Heart right ventricle (tissue), 16 donors: Measurements from ENCODE around the gene SPATA16. TPM values are rescaled to one million over a fixed set of nuclear protein-coding genes. Genes with fewer than 3 reads are reported as not detected.

Experiments
- ATAC-seq, 8 donors: fragments of 200-7000 bp; cut with Tn5 transposase; one replicate each; pipeline ENCODE4 v1.9.1; 2020; ENCODE audit warnings: mild to moderate bottlenecking in 8 of 8, moderate library complexity in 8 of 8, moderate number of reproducible peaks in 1 of 8
- DNase-seq, 2 donors: peaks; one replicate each; pipeline ENCODE4 v3.0.0-alpha.2; 2020
- H3K27ac ChIP-seq, 10 donors: fragments of 200-600 bp; sonication (generic) in 2 of 10; one replicate each; pipeline versions ENCODE4 v1.5.0 to v1.8.0; 2020 to 2022; ENCODE audit warnings: mild to moderate bottlenecking in 3 of 10
- H3K27me3 ChIP-seq, 7 donors: fragments of 200-600 bp; one replicate each; pipeline ENCODE4 v1.8.0; 2021 to 2022; ENCODE audit warnings: mild to moderate bottlenecking in 2 of 7
- H3K36me3 ChIP-seq, 9 donors: fragments of 200-600 bp; sonication (generic) in 1 of 9; one replicate each; pipeline versions ENCODE4 v1.5.0 to v1.8.0; 2020 to 2022; ENCODE audit warnings: mild to moderate bottlenecking in 2 of 9
- H3K4me1 ChIP-seq, 9 donors: fragments of 200-600 bp; sonication (generic) in 1 of 9; one replicate each; pipeline versions ENCODE4 v1.5.0 to v1.8.0; 2020 to 2022; ENCODE audit warnings: mild to moderate bottlenecking in 4 of 9
- H3K4me3 ChIP-seq, 10 donors: fragments of 200-600 bp; sonication (generic) in 2 of 10; one replicate each; pipeline versions ENCODE4 v1.5.0 to v1.8.0; 2020 to 2022; ENCODE audit warnings: mild to moderate bottlenecking in 7 of 10, moderate library complexity in 2 of 10
- H3K9me3 ChIP-seq, 11 donors: fragments of 200-600 bp in 10 of 11; sonication (generic) in 2 of 11; one replicate each; pipeline versions ENCODE4 v1.5.0 to v1.8.0; 2013 to 2022; ENCODE audit warnings: mild to moderate bottlenecking in 2 of 11, control low read depth in 1 of 11, moderate library complexity in 1 of 11
- WGBS, 2 donors: extraction: QIAGEN DNeasy Blood & Tissue Kit; methylation state at CpG; one replicate each; pipeline ENCODE4 v1.1.7; 2013; ENCODE audit warnings: inconsistent platforms in 1 of 2; 5-methylcytosine and 5-hydroxymethylcytosine counted together
- intact Hi-C, 10 donors: fragments of 100-400 bp; cut with DNase I; formaldehyde crosslinking; loops; one replicate each; pipeline versions ENCODE4 v1.11.1 to v1.14.2; 2022
- polyA plus RNA-seq, 2 donors: library from polyadenylated mRNA; stranded (reverse); fragments of 200-250 nt; gene quantifications; one replicate each; pipeline ENCODE4 v1.2.3, GENCODE V29; 2013
- total RNA-seq, 10 donors: library from RNA; stranded (reverse); fragmentation: NEBNext Ultra II Directional in 3 of 10; extraction: Animal tissue kit (Norgen Biotek cat#: 25700) in 3 of 10; gene quantifications; one replicate each; pipeline versions ENCODE4 v1.2.1 to v1.2.4, GENCODE V29; 2021 to 2023
- TF ChIP-seq, protein P1 (sequence below), 9 donors: fragments of 200-600 bp; sonication (generic) in 2 of 9; IDR thresholded peaks; one replicate each; pipeline versions ENCODE4 v1.5.0 to v1.8.0; 2021 to 2022; ENCODE audit warnings: antibody characterized with exemption in 9 of 9, mild to moderate bottlenecking in 5 of 9, moderate library complexity in 1 of 9
- donor health status: Arrhythmogenic right ventricular cardiomyopathy.
- donor health status: ischemic (EF 13 %, LVEDD 7.1; RV severe dilation, severe dysfunction).
- donor health status: healthy with polysubstance abuse.
- donor health status: DM: no; HTN: yes; CAD: no.
- donor health status: DM: no; HTN: no; CAD: no.
- donor health status: ischemic (EF 25% LVEDD 6.9; RV normal size, moderate dysfunction).
- donor health status: ischemic (EF 25% LVEDD 5.7; RV mildly dilated, moderate dysfunction).
- donor health status: healthy.
- donor health status: DM: yes; HTN: yes; CAD: no.
- donor health status: Ischemic cardiomyopathy.
- donor health status: ischemic (EF 35%, LVEDD 5.7; RV mildly dilated, moderate dysfunction).
- donor health status: nonischemic (EF 11% LVEDD 7.7; RV severe dilation, severe dysfunction).
- donor health status: DM: yes; HTN: yes; CAD: no.
- donor health status: PGD.
- donor health status: ischemic (EF 29% LVEDD 5.4; RV normal size, mild dysfunction).
- donor health status: nonischemic (EF 23%, LVEDD 6.1; RV moderate dilation, normal function).

The SPATA16 gene
- total and polyA plus RNA-seq, 12 donors, result not detected

DNA sequence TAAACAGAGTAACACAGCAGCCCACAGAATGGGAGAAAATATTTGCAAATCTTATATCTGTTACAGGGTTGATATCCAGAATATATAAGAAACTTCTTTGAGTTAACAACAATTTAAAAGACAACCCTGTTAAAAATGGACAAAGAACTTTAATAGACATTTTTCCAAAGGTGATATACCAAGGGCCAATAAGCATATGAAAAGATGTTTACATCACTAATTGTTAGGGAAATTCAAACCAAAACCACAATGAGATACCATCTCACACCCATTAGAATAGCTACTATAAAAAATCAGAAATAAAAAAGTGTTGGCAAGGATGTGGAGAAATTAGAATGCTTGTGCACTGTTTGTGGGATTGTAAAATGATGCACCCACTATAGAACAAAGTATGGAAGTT is 110.8 kb downstream of the SPATA16 start:
- Histone ChIP-seq H3K27ac (no peak overlapping the region), H3K4me3 (no peak overlapping the region), H3K36me3 (no peaks in the 10 kb centered on the region), H3K27me3 (no peaks in the 10 kb centered on the region), H3K4me1 (no peaks in the 10 kb centered on the region), H3K9me3 (no peaks in the 10 kb centered on the region)
- intact Hi-C loops, result no loop called here
- TF ChIP-seq, protein P1, sequence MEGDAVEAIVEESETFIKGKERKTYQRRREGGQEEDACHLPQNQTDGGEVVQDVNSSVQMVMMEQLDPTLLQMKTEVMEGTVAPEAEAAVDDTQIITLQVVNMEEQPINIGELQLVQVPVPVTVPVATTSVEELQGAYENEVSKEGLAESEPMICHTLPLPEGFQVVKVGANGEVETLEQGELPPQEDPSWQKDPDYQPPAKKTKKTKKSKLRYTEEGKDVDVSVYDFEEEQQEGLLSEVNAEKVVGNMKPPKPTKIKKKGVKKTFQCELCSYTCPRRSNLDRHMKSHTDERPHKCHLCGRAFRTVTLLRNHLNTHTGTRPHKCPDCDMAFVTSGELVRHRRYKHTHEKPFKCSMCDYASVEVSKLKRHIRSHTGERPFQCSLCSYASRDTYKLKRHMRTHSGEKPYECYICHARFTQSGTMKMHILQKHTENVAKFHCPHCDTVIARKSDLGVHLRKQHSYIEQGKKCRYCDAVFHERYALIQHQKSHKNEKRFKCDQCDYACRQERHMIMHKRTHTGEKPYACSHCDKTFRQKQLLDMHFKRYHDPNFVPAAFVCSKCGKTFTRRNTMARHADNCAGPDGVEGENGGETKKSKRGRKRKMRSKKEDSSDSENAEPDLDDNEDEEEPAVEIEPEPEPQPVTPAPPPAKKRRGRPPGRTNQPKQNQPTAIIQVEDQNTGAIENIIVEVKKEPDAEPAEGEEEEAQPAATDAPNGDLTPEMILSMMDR (IDR thresholded peaks at IDR 0.05), result no peak
- no peak for ATAC-seq
- DNase-seq, result no peak

DNA sequence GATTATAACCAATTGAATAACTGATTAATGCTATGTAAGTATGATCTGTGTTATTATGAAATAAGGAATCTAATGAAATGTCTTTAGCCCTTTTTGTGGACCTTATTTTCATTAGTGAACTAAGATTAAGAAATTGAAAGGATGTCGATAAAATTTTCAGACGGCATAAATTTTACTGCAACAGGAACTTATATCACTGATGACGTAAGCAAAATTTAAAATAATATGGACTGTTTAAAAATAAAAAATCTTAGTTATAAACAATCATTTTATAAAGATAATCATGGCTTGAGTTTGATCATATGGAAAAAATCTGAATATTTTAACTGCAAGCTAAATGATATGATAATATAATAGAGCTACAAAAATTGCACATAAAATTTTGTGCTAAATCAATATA is 112.7 kb downstream of the SPATA16 start:
- ATAC-seq (no peak), DNase-seq (no peak)
- no peaks in the 10 kb centered on the region for H3K36me3 ChIP-seq
- intact Hi-C loops, result no loop called here
- no peak overlapping the region for H3K4me3 ChIP-seq
- WGBS, 2 donors, result 94 to 95% methylated on average over 3 of the region's 3 CpGs
- no peak overlapping the region for H3K27ac ChIP-seq
- H3K9me3 ChIP-seq, result no peaks in the 10 kb centered on the region
- H3K4me1 ChIP-seq, result no peaks in the 10 kb centered on the region
- TF ChIP-seq, protein P1 (IDR thresholded peaks at IDR 0.05), result no peak
- no peaks in the 10 kb centered on the region for H3K27me3 ChIP-seq

DNA sequence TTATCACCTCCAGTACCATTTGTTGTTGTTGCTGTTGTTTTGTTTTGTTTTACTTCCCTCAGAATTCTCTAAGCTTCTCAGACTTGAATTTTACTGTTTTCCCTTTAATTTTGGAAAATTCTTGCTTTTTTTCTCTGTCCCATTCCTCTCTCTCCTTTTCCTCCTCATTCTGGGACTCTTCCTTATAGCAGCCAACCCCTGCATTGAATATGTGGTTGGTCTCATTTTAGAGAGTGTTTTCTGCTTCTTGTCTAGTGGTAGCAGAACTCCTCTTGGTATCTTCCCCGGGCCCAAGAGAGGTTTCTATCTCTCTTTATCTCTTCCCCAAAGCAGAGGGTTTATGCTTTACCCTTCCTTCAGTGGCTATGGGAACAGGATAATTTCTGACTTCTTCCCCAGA is 113.6 kb downstream of the SPATA16 start:
- intact Hi-C loops, result no loop called here
- 49 to 50% methylated on average over 1 of the region's 1 CpG for WGBS, 2 donors
- TF ChIP-seq, protein P1 (IDR thresholded peaks at IDR 0.05), result no peak
- H3K36me3 ChIP-seq, result no peaks in the 10 kb centered on the region
- no peak overlapping the region for H3K4me3 ChIP-seq
- H3K27ac ChIP-seq, result no peak overlapping the region
- H3K9me3 ChIP-seq, result no peaks in the 10 kb centered on the region
- no peaks in the 10 kb centered on the region for H3K27me3 ChIP-seq
- no peaks in the 10 kb centered on the region for H3K4me1 ChIP-seq
- DNase-seq, result no peak
- ATAC-seq, result no peak

DNA sequence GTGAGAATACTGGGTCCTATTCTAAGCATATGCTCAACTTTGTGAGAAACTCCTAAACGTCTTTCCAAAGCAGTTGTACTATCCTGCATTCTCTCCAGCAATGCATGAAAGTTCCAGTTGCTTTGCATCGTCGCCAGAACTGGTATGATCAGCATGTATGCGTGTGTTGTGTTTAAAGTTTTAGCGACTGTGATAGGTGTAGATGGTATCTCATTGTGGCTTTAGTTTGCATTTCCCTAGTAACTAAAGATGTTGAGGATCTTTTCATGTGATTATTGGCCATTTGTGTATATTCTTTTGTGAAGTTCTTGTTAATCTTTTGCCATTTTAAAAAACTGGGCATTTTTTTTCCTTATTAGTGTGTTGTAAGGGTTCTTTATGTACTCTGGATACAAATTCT is 115.1 kb downstream of the SPATA16 start:
- TF ChIP-seq, protein P1 (IDR thresholded peaks at IDR 0.05), result no peak
- WGBS, 2 donors, result 62 to 66% methylated on average over 5 of the region's 5 CpGs
- intact Hi-C loops, result no loop called here
- H3K4me3 ChIP-seq, result no peak overlapping the region
- ATAC-seq, result no peak
- no peak for DNase-seq
- H3K27me3 ChIP-seq, result no peaks in the 10 kb centered on the region
- H3K9me3 ChIP-seq, result no peaks in the 10 kb centered on the region
- H3K36me3 ChIP-seq, result no peaks in the 10 kb centered on the region
- no peaks in the 10 kb centered on the region for H3K4me1 ChIP-seq
- H3K27ac ChIP-seq, result no peak overlapping the region
